ENCODE results near the gene URB2.

GRCh38 chr1:229625915-229626831 is at the start of gene URB2, which contains the start of gene TAF5L:
- TF ChIP-seq REST (IDR thresholded peaks at IDR 0.05; ENCODE audit: low read depth) = no peak
- no peak for TF ChIP-seq CTCF (IDR thresholded peaks at IDR 0.05 in 2 of 3, conservative IDR thresholded peaks at IDR 0.05 in 1 of 3; ENCODE audit: borderline replicate concordance in 1 of 3, insufficient read depth in 1 of 3, low read depth in 2 of 3, low read length in 2 of 3)
- TF ChIP-seq POLR2A (IDR thresholded peaks at IDR 0.05; ENCODE audit: borderline replicate concordance, extremely low read depth, insufficient read depth, insufficient read length) = no peak
- TF ChIP-seq EZH2 (IDR thresholded peaks at IDR 0.05) = no peak
- no peak for TF ChIP-seq RAD21 (IDR thresholded peaks at IDR 0.05; ENCODE audit: low read depth)
- TF ChIP-seq POLR2AphosphoS5 (IDR thresholded peaks at IDR 0.05; ENCODE audit: low read depth, low read length) = peak; percentile 68
- no peak for TF ChIP-seq ELF1 (IDR thresholded peaks at IDR 0.05; ENCODE audit: borderline replicate concordance, low read depth)
- no peak for TF ChIP-seq ZNF274 (IDR thresholded peaks at IDR 0.05; ENCODE audit: low read depth, low read length)
